EH (cell line): ENCODE results near the gene PEX19.
"Not testable (repeated sequence)": the region's sequence is repeated elsewhere in the genome, so short reads cannot be mapped to it uniquely, and the experiment has no call there.

ENCODE experiments used
- DNase-seq: peaks from one replicate; pipeline ENCODE4 v3.0.0-alpha.2; 2015; ENCODE audit warnings: low read depth

The PEX19 gene, protein sequence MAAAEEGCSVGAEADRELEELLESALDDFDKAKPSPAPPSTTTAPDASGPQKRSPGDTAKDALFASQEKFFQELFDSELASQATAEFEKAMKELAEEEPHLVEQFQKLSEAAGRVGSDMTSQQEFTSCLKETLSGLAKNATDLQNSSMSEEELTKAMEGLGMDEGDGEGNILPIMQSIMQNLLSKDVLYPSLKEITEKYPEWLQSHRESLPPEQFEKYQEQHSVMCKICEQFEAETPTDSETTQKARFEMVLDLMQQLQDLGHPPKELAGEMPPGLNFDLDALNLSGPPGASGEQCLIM

GRCh38 chr1:160284782-160285344 is at the start of gene PEX19:
Gene PEX19 (minus strand): TSS chr1:160285133. CDS start chr1:160285124, 9 bp downstream.
- DNase-seq, result peak; percentile 93

DNA sequence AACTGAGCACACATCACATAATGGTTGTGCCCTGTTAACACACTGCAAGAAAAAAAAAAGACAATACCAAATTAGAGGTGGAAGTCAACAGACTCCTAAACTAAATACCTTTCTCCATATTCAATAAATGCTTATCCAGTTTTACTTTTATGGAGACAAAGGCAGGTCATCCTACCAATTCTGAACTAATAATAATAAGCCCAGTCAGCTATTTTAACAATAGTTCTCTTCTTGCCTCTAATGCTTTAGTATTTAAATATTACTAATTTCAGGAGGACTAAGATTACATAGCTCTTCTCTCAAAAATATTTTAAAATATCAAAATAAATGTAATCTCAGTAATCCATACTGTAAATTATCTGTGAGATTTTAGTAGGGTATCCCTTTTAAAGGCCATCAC is 47.6 kb upstream of the PEX19 start:
- no peak for DNase-seq

DNA sequence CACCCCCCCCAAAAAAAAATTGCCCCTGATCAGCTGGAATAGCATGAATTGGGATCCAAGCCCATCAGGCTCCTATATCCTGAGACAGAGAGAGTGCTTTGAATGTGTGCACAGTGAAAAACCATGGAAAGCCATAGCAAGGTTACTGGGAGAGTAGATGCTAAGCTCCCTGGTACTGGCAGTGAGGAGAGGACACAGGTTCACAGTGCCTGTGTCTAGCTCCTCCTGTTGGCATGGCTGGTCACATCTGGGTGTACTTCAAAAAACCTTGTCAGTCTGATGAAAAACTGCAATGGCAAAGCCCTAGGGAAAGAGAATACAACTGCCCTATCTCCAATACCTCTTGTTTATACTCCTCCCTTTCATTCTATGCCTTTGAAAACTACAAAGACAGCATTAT is 45.2 kb upstream of the PEX19 start:
- no peak for DNase-seq

- DNase-seq, result no peak
These were observed 43.3 kb upstream of the PEX19 start for GRCh38 chr1:160328184-160328583.

DNA sequence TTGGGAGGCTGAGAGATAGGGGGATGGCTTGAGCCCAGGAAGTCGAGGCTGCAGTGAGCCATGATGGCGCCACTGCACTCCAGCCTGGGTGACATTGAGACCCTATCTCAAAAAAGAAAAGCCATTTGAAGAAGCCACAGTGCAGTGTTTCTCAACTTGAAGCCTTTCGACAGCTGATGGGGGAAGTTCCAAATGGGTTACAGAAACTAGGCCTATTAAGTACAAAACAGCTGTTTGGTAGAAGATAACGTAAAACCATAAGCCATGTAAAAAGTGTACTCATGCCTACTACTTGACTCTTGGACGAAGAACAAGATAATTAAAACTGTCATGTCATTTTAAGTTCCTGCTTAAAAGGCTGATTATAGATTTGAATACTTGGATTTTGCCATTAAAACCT is 41.5 kb upstream of the PEX19 start:
- DNase-seq, result no peak

GRCh38 chr1:160325252-160325651 is 40.3 kb upstream of the PEX19 start:
- DNase-seq, result no peak

GRCh38 chr1:160322831-160323230 is 37.9 kb upstream of the PEX19 start:
- DNase-seq, result no peak

DNA sequence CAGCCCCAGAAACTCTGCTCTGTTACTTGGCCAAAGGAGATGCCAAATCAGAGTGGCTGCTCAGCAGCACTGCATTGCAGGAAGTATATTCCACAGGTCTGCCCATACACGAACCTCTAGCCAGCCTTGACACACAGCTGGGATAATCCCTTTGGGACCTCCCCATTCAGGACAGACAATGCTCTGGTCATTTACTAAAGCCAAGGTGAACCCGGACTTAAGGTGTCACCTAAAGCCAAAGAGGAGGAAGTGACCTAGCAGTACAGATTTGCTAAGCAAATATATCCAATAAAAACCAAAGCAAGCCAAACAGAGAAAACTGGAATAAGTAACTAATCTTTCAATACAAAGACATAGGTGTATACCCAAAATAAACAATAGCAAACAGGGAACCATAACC is 30.4 kb upstream of the PEX19 start:
- DNase-seq, result no peak

DNA sequence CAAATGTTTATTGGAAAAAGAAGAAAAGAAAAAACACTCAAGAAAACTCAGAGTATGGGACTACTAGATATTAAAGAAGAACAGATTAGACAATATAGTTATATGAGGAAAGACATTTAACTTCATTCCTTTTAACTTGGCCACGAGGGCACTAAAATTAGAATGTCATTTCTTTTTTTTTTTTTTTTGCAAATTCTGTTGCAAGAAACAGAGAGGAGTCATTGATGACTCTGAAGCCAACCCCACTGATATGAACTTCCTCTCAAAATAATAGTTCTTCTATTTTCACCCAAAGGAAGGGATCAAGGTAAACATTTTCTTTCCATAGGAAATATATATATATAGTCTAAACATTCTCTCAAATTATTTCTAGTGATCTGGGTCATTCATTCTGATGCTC is 24.6 kb upstream of the PEX19 start:
- peak; percentile 13 for DNase-seq

DNA sequence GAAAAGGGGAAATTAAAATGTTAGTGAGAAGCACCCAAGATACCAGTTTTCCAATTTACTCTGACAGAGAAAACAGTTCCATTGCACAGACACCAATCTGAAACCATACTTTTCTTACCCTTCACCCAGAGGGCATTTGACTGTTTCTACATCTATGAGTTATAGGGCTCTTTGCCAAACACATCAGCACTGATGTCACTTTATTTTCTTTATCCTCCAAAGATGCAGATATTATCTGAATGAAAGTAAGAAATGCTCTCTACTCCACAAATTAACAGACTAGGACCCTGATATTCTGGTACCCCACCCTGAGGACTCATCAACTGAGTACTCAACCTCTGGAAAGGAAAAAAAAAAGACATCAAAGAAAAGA is 24.2 kb upstream of the PEX19 start:
- peak; percentile 72 for DNase-seq

- DNase-seq, result peak; percentile 13
These were observed 23.7 kb upstream of the PEX19 start for GRCh38 chr1:160308451-160309184.

GRCh38 chr1:160307118-160307791 is 22.3 kb upstream of the PEX19 start:
- no peak for DNase-seq

DNA sequence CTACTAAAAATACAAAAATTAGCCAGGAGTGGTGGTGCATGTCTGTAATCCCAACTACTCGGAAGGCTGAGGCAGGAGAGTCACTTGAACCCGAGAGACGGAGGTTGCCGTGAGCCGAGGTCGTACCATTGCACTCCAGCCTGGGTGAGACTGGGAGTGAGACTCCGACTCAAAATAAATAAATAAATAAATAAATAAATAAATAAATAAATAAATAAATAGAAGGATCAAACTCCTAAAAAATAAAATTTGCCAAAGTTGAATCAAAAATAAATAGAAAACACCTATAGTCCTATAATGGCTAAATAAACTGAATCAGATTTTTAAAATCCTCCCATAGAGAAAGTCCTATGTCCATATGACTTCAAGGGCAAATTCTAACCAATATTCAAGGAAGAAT is 15.2 kb upstream of the PEX19 start:
- DNase-seq, result no peak

DNA sequence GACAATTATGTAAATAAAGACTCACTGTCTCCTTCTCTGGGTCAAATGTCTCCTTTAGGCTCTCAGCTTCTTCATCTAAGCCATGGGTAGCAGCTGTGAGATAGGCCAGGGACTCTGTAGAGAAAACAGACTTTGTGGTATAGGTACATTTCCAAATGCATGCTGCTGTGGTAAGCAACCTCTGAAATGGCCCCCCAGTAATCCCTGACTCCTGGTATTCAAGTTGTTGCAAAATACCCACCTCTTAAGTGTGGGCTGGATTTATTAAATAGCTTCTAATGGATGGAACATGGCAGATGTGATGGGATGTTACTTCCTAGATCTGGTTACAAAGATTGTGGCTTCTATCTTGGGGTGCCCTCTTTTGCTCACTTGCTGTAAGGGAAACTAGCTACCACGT is 11.1 kb upstream of the PEX19 start:
- no peak for DNase-seq

GRCh38 chr1:160293020-160293968 is 8.4 kb upstream of the PEX19 start:
- DNase-seq, result no peak

DNA sequence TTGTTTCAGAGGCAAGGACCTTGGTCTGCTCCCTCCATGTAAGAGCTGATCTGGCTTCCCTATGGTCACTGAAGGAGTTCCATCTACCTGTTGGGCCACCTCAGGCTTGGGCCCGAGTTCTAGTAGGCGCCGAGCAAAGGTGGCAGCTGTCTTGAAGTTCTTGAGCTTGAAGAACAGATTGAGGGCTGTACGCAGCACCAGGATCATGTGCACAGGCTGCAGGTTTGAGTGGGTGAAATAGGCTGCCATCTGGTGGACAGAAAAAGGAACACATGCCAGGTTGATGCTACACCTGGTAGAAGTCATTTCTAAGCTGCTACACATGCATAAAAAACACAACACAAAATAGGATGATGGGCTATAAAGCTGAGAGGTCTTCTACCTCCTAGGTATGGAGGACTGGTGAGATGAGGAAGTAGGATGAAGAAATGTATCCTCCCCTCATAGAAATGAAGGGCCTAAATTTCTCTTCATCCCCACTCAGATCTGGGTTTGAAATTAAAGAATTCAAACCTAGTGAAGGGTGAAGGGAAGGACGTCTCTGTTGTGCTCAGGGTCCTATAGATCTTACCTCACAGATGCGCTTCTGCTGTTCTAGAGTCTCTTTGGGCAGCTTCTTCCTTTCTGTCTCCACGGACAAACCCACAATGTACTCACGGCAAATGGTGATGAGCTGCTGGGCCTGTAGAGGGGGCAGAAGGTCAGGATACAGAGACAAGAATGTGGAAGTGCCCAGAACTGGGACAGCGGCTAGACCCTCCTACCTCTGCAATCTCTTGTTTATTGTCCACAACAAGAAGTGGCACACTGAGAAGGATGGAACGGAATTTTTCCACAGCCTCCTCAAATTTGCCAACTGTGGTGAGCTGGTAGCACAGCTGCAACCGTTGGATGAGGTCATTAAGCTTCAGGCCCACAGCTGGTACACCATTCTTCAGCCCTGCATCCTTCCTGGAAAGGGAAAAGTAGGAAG is 6.6 kb upstream of the PEX19 start:
- DNase-seq, result peak; percentile 67

DNA sequence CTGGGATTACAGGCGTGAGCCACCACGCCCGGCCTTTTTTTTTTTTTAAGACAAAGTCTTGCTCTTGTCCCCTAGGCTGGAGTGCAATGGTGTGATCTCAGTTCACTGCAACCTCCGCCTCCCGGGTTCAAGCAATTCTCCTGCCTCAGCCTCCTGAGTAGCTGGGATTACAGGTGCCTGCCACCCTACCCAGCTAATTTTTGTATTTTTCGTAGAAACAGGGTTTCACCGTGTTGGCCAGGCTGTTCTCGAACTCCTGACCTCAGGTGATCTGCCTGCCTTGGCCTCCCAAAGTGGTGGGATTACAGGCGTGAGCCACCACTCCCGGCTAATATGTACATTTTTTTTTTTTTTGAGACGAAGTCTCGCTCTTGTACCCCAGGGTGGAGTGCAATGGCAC is 2.8 kb upstream of the PEX19 start:
- not testable (repeated sequence) for DNase-seq

- no peak for DNase-seq
These were observed 573 bp upstream of the PEX19 start for GRCh38 chr1:160285506-160285905.

DNA sequence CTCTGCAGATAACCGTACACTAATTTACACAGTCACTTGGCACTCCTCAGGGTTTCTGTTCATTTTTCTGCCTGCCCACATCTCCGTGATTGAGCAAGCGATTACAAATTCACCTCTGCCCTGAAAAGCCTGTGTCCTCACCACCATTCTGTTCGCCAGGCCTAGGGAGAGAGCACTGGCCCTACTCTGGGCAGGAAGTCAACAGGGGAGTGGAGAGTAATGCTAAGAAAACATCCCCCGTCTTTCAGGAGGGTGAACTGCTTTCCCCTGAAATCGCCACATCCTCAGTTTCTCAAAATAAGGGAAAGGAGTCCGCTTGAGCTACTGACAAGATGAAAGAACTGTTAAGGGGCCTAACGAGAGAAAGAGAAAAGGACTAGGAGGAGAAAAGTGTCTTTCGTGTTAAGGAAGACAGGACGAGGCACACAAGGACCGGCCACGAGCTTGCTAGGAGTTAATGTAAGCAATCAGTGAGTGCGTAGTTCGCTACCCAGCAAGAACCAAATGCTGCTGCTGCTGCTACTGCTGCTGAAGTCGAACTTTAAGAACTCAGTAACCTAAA is 632 bp downstream of the PEX19 start:
- peak; percentile 78 for DNase-seq

DNA sequence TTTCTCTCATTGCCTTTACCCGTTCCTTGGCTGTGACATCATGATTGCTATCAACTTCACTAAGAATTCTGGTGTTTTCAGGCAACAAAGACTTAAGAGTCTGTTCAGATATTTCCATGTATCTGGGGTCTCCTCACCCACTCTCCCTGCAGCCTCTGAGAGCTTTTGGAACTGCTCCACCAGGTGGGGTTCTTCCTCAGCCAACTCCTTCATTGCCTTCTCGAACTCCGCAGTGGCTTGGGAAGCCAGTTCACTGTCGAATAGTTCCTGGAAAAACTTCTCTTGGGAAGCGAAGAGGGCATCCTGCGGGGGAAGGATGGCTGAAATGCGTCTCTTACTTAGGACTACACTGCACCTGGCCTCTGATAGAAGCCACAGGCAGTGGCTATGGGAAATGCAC is 2.1 kb downstream of the PEX19 start:
- no peak for DNase-seq
